BJ (cell line): Measurements from ENCODE around the gene AFF1. TPM values are rescaled to one million over a fixed set of nuclear protein-coding genes. Genes with fewer than 3 reads are reported as not detected.

Source experiments
- CTCF ChIA-PET: fragments of 350-600 bp; formaldehyde crosslinking; extraction: SDS; loops from one replicate; lab custom pipeline; 2021; ENCODE audit warnings: antibody characterized with exemption, inconsistent platforms; lab: Yijun Ruan, JAX
- POLR2A ChIA-PET: fragments of 300-600 bp; sonication (Branson Sonifier 250); formaldehyde crosslinking; extraction: SDS; loops from one replicate; lab custom pipeline; 2021; ENCODE audit warnings: antibody characterized with exemption; lab: Charles Lee
- DNase-seq: peaks from one replicate; pipeline ENCODE4 v3.0.0-alpha.2; 2011; ENCODE audit warnings: low read depth
- H3K27me3 ChIP-seq: 2 replicates; pipeline ENCODE4 v1.6.0; 2011; ENCODE audit warnings: low read length; ENCODE audit not compliant: control insufficient read depth, insufficient read depth
- H3K36me3 ChIP-seq: 2 replicates; pipeline ENCODE4 v1.5.1; 2011; ENCODE audit warnings: low read length; ENCODE audit not compliant: control insufficient read depth, insufficient read depth
- H3K4me3 ChIP-seq: 2 replicates; pipeline ENCODE4 v1.5.1; 2011; ENCODE audit warnings: low read depth, mild to moderate bottlenecking, control low read depth, low read length
- polyA plus RNA-seq: library from polyadenylated mRNA; depleted of rRNA; stranded (reverse); fragments of >200 nt; gene quantifications from 2 replicates; pipeline ENCODE4 v1.2.3, GENCODE V29; 2011; rRNA removed
- TF ChIP-seq, protein P1 (sequence below): IDR thresholded peaks from 2 replicates; pipeline ENCODE4 v1.5.1; 2011; ENCODE audit warnings: low read depth, mild to moderate bottlenecking, control low read depth, inconsistent platforms, low read length, moderate library complexity; ENCODE audit not compliant: insufficient read depth

The AFF1 gene
- polyA plus RNA-seq, 1 experiment, result 11.0 TPM

DNA sequence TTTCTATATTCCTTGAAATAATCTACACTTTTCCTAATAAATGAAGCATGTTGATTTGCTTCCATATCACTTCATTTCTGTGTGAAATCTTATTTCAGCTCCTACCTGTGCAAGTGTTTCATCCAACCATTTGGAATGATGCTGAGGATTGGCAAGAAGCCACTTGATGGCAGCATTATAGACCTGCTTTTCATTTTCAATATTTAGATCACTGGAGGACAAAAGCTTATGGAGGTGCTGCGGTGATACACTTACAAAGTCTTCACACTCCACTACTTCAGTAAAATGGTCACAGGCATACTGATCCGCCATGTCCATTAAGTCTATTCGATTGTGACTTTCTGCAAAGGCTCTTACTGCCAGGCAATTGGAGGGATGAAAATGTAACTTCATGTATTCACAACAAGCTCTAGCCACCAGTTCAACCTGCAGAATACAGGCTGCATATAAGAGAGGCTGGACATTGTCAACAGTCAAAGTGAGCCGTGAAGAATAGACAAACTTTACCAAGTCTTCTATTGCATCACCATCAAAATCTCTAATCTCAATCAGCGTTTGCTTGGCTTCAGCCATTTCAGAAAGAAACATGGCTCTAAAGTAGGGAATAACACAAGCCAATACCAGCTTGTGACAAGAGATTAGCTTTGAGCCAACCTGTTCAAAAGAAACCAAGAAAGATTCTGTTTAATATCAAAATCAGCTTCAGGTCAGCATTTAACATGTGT, 250.5 kb downstream of the AFF1 start:
- Histone ChIP-seq H3K36me3 (no peaks in the 10 kb centered on the region), H3K27me3 (no peaks in the 10 kb centered on the region), H3K4me3 (no peak overlapping the region)
- TF ChIP-seq, protein P1, sequence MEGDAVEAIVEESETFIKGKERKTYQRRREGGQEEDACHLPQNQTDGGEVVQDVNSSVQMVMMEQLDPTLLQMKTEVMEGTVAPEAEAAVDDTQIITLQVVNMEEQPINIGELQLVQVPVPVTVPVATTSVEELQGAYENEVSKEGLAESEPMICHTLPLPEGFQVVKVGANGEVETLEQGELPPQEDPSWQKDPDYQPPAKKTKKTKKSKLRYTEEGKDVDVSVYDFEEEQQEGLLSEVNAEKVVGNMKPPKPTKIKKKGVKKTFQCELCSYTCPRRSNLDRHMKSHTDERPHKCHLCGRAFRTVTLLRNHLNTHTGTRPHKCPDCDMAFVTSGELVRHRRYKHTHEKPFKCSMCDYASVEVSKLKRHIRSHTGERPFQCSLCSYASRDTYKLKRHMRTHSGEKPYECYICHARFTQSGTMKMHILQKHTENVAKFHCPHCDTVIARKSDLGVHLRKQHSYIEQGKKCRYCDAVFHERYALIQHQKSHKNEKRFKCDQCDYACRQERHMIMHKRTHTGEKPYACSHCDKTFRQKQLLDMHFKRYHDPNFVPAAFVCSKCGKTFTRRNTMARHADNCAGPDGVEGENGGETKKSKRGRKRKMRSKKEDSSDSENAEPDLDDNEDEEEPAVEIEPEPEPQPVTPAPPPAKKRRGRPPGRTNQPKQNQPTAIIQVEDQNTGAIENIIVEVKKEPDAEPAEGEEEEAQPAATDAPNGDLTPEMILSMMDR, result no peak
- ChIA-PET CTCF (interaction anchor here (1.0 kb wide), 1 partner anchor 11 kb away, joined by 3 read pairs; no protein-coding TSS in a partner anchor), POLR2A (no interaction called here)
- no peak for DNase-seq

DNA sequence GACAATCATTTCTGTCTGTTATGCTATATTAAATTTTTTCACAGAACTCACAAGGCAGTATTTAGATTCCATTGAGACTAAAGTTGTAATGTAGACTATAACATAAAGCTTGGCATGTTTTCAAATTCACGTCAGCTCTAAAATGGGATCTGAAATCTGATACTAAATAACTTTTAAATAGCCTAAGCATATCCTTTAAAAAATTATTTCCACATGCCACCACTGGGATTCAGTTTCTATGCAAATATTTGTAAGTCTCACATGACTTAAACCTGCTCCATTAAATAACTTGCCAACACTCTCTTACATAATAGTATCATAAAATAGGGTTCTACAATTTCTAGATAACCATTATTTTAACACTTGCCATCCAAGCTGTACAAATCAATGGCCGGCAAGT, 253.2 kb downstream of the AFF1 start:
- no peaks in the 10 kb centered on the region for H3K27me3 ChIP-seq
- DNase-seq, result no peak
- ChIA-PET POLR2A (no interaction called here), CTCF (interaction anchor here (0.6 to 1.0 kb wide), 2 partner anchors 31 to 47 kb away, joined by 3 read pairs; no protein-coding TSS in a partner anchor)
- TF ChIP-seq, protein P1, result no peak
- no peaks in the 10 kb centered on the region for H3K36me3 ChIP-seq
- no peak overlapping the region for H3K4me3 ChIP-seq

DNA sequence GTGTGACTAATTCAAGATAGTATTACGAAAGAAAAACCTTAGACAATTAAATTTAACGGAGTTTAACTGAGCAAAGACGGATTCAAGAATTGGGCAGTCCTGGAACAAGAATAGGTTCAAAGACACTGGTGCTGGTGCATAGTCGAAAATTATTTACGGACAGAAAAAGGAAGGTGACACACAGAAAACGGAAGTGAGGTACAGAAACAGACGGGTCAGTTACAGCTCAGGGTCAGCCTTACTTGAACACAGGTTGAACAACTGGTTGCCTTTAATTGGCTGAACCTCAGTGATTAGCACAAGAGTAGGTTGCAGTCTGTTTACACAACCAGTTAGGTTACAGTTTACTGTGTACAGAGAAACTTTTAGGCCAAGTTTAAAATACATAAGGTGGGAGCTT, 254.1 kb downstream of the AFF1 start:
- no peak for DNase-seq
- TF ChIP-seq, protein P1, result no peak

More for the DNA sequence above, 254.1 kb downstream of the AFF1 start:
- POLR2A ChIA-PET, result no interaction called here
- CTCF ChIA-PET, result interaction anchor here (1.2 kb wide), 1 partner anchor 39 kb away, joined by 3 read pairs; no protein-coding TSS in a partner anchor
- Histone ChIP-seq H3K4me3 (no peak overlapping the region), H3K27me3 (no peaks in the 10 kb centered on the region), H3K36me3 (no peaks in the 10 kb centered on the region)

Other genes starting within 250 kb of the AFF1 start
- 0.72 and 0.98 TPM in 2 replicates for gene SLC10A6, start 85.6 kb upstream of the AFF1 start, polyA plus RNA-seq
- gene C4orf36, start 42.6 kb upstream of the AFF1 start, polyA plus RNA-seq, result 3.0 and 3.1 TPM in 2 replicates